Measurements from ENCODE around the gene LHX2.

LHX2 gene

DNA sequence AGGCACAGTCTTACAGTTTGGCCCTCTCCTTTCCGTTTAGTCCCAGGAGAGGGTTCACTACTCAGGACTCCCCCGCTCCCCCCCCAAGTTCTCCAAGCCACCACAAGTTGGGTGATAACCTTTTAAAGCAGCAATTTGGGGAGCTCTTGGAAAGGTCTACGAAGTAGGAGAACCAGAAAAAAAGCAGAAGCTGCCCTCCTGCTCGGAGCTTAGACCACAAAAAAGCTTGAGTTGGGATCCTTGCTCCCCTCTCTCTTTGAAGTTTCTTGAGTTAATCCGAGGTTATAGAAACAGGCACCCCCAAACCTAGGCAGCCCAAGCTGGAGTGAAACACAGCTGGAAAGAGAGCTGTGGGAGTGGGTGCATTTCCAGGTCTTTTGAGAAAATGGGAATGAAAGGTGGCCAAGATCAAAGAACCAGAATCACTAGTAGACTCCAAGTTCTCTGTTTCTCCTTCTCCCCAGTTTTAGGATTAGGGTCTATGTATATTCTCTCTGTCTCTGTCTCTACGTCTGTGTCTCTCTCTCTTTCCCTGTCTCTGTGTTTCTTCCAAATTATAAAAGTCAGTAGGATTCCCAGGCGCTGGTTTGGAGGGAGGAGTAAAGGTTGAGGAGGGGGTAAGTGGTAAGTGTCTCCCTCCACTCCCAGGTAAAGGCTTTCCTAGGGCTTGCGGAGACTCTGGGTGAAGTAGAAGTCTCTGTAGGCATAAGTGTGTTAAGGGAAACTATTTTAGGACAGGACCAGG lies 2.8 kb downstream of the LHX2 start:
- Histone ChIP-seq H3K36me3 (replicated peaks) (no peaks in the 10 kb centered on the region), H3K27me3 (replicated peaks) (peaks cover 92% of the 10 kb centered on the region), H3K27ac (no peak overlapping the region), H3K4me3 (ENCODE audit: low read depth, low read length) (no peak overlapping the region)
- TF ChIP-seq, protein P1, sequence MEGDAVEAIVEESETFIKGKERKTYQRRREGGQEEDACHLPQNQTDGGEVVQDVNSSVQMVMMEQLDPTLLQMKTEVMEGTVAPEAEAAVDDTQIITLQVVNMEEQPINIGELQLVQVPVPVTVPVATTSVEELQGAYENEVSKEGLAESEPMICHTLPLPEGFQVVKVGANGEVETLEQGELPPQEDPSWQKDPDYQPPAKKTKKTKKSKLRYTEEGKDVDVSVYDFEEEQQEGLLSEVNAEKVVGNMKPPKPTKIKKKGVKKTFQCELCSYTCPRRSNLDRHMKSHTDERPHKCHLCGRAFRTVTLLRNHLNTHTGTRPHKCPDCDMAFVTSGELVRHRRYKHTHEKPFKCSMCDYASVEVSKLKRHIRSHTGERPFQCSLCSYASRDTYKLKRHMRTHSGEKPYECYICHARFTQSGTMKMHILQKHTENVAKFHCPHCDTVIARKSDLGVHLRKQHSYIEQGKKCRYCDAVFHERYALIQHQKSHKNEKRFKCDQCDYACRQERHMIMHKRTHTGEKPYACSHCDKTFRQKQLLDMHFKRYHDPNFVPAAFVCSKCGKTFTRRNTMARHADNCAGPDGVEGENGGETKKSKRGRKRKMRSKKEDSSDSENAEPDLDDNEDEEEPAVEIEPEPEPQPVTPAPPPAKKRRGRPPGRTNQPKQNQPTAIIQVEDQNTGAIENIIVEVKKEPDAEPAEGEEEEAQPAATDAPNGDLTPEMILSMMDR (IDR thresholded peaks at IDR 0.05; ENCODE audit: low read depth, low read length, missing control alignments), result no peak
- in situ Hi-C loops (cut with HindIII; ENCODE audit: low pct_ligation_motif_present, low sequenced_read_pairs), result no loop called here
- DNase-seq, result no peak

DNA sequence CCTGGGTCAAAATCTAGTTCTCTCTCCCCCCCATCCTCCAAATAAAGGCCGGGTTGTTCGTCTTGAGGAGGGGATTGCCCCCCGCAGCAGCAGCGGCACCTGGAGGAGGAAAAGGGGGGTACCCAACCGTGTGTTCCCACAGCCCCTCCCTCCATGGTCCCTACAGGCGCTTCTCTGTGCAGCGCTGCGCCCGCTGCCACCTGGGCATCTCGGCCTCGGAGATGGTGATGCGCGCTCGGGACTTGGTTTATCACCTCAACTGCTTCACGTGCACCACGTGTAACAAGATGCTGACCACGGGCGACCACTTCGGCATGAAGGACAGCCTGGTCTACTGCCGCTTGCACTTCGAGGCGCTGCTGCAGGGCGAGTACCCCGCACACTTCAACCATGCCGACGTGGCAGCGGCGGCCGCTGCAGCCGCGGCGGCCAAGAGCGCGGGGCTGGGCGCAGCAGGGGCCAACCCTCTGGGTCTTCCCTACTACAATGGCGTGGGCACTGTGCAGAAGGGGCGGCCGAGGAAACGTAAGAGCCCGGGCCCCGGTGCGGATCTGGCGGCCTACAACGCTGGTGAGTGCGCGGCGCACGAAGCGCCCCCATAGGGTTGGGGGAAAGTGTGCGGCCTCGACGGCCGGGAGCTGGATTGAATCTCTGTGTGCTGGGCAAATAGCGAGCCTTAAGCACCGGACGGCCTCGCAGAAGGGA lies 3.5 kb downstream of the LHX2 start:
- Histone ChIP-seq H3K36me3 (replicated peaks) (no peaks in the 10 kb centered on the region), H3K27ac (no peak overlapping the region), H3K27me3 (replicated peaks) (peaks cover 92% of the 10 kb centered on the region), H3K4me3 (ENCODE audit: low read depth, low read length) (no peak overlapping the region)
- TF ChIP-seq, protein P1 (IDR thresholded peaks at IDR 0.05; ENCODE audit: low read depth, low read length, missing control alignments), result no peak
- no peak for DNase-seq
- in situ Hi-C loops (cut with HindIII; ENCODE audit: low pct_ligation_motif_present, low sequenced_read_pairs), result no loop called here

DNA sequence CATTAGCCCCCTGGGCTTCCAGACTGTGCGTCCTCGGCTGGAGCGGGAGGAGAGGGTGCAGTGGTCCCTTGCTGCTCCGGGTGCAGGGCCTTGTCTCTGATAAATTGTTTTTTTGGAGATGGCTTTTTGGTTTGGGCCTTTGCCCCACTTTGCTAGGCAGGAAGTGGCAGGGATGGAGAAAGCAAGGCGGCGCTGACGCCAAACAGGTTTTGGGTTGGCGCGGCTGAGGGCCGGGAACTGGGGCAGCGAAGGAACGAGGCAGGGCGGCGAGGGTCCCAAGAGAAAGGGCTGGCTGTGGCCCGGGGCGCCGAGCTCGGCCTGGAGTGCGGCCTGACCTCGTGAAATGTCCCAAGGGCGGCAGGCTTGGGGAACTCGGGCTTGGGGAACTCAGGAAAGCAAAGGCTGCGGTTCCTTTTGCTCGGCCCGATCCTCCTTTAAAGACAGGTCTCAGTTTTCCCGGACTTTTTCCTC lies 4.1 kb downstream of the LHX2 start:
- Histone ChIP-seq H3K36me3 (replicated peaks) (no peaks in the 10 kb centered on the region), H3K4me3 (ENCODE audit: low read depth, low read length) (no peak overlapping the region), H3K27me3 (replicated peaks) (peaks cover 93% of the 10 kb centered on the region), H3K27ac (no peak overlapping the region)
- TF ChIP-seq, protein P1 (IDR thresholded peaks at IDR 0.05; ENCODE audit: low read depth, low read length, missing control alignments), result no peak
- in situ Hi-C loops (cut with HindIII; ENCODE audit: low pct_ligation_motif_present, low sequenced_read_pairs), result no loop called here
- DNase-seq, result no peak

DNA sequence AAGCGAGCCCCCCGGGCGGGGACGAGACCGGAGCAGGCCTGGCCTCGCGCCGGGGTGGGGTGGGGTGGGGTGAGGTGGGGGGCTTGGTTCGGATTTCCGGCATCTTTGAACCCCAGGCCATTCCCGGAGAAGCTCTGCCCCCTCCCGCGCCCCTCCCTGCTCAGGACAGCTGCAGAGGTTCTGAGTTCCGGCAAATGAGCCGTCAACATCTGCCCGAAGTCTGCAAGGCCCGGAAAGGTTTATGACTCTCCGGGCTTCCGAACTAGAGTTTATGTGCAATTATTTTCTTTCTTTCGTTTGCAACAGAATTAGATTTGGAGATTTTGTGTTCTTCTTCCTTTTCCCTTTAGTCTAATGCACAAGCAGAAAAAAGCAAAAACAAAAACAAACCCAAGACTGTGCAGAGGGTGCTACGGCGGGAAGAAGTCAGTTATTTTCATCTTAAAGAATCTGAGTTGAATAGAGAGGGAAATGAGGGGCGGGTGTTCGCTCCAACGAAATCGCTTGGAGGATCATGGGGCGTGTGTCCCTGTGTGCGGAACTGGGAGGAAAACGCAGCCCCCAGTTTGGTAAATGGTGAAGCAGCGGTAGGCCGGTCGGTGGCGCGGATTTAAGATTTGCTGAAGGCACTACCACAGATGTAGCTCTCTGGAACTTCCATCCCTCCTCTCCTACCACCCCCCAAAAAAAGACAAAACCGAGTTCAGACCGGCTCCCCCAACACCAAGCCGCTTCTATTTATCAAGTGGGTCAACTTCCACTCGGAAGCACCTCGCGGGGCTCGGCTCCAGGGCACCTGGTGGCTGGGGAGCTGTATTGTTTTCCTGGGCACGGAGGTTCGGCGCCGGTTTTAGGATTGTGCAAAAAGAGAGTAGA lies 4.8 kb downstream of the LHX2 start:
- DNase-seq, result no peak
- Histone ChIP-seq H3K27ac (no peak overlapping the region), H3K27me3 (replicated peaks) (peaks cover 96% of the 10 kb centered on the region), H3K4me3 (ENCODE audit: low read depth, low read length) (no peak overlapping the region), H3K36me3 (replicated peaks) (no peaks in the 10 kb centered on the region)
- in situ Hi-C loops (cut with HindIII; ENCODE audit: low pct_ligation_motif_present, low sequenced_read_pairs), result no loop called here
- TF ChIP-seq, protein P1 (IDR thresholded peaks at IDR 0.05; ENCODE audit: low read depth, low read length, missing control alignments), result no peak

DNA sequence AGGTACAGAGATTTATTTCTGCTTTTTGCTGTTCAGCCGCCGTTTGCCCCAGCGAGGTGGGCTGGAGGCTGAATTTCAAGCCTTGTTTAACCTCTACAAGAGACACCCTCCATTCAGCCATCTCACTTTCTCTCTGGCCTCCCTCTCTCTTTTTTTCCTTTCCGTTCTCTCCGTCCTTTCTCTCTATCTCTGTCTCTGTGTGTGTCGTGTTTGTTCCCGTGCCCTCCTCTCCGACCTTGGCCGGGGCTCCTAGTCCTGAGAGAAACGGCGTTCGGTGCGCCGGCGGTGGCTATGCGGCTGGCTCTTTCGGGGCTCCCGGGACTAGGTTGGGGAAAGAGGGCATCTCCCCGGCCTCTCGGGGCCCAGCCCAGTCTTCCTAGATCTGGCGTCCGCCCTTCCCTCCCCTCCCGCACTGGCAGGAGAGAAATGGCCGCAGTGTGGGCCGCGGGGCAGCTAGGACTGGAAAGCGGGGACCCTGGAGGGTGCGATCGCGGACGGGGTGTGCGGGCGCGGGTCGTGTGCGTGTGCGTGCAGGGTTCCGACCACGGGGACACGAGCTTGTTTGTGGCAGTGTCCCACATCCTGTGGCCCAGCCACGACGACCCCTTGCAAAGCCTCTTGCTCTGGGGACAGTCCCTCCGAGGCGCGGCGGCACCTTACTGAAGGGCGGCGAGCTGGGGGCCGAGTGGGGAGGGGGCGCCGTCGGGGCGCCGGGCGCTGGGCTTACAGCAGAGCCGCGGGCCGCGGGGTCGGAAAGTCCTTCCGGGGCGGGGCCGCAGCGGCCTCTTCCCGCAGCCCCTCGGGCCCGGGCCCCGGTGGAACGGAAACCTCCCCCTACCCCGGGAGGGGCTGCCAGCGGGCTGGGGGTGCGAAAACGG lies 5.7 kb downstream of the LHX2 start:
- in situ Hi-C loops (cut with HindIII; ENCODE audit: low pct_ligation_motif_present, low sequenced_read_pairs), result no loop called here
- no peak for DNase-seq
- Histone ChIP-seq H3K4me3 (ENCODE audit: low read depth, low read length) (no peak overlapping the region), H3K36me3 (replicated peaks) (no peaks in the 10 kb centered on the region), H3K27me3 (replicated peaks) (peaks cover 96% of the 10 kb centered on the region), H3K27ac (no peak overlapping the region)
- TF ChIP-seq, protein P1 (IDR thresholded peaks at IDR 0.05; ENCODE audit: low read depth, low read length, missing control alignments), result no peak

Data from brain microvascular endothelial cell (primary cell).